Calu3 (cell line): ENCODE results near the gene THAP12. TPM values are rescaled to one million over a fixed set of nuclear protein-coding genes. Genes with fewer than 3 reads are reported as not detected.

Source experiments
- BruUV-seq: library from RNA; stranded (reverse); fragments of 400-500 nt; replicated peaks from 2 replicates; lab custom pipeline; 2021; lab: Mats Ljungman, UMichigan
- CTCF ChIA-PET: fragments of 300-600 bp; sonication (Branson Sonifier 250); formaldehyde crosslinking; loops from one replicate; lab custom pipeline; 2022; ENCODE audit warnings: antibody characterized with exemption; lab: Charles Lee
- DNase-seq: peaks from one replicate; pipeline ENCODE4 v3.0.0; 2022
- H3K27ac Mint-ChIP-seq: one replicate; pipeline ENCODE4 v1.8.0; 2022; ENCODE audit warnings: mixed read lengths; ENCODE audit not compliant: unreplicated experiment
- H3K27me3 Mint-ChIP-seq: one replicate; pipeline ENCODE4 v1.8.0; 2022; ENCODE audit warnings: mixed read lengths; ENCODE audit not compliant: unreplicated experiment
- H3K36me3 Mint-ChIP-seq: one replicate; pipeline ENCODE4 v1.8.0; 2022; ENCODE audit warnings: mild to moderate bottlenecking, moderate library complexity, mixed read lengths; ENCODE audit not compliant: insufficient read depth, unreplicated experiment
- H3K4me1 Mint-ChIP-seq: one replicate; pipeline ENCODE4 v1.8.0; 2022; ENCODE audit warnings: mild to moderate bottlenecking, low read depth, mixed read lengths; ENCODE audit not compliant: unreplicated experiment
- H3K4me3 Mint-ChIP-seq: one replicate; pipeline ENCODE4 v1.8.0; 2022; ENCODE audit warnings: mild to moderate bottlenecking, low read depth, moderate library complexity, mixed read lengths; ENCODE audit not compliant: unreplicated experiment
- H3K9me3 Mint-ChIP-seq: one replicate; pipeline ENCODE4 v1.8.0; 2022; ENCODE audit warnings: low read depth, mixed read lengths; ENCODE audit not compliant: unreplicated experiment
- intact Hi-C: fragments of 100-400 bp; cut with micrococcal nuclease; formaldehyde crosslinking; loops from one replicate; pipeline ENCODE4 v1.10.0; 2022; ENCODE audit not compliant: unreplicated experiment
- total RNA-seq: library from RNA; stranded (reverse); gene quantifications from 2 replicates; pipeline ENCODE4 v1.2.3, GENCODE V29; 2022
- TF ChIP-seq, protein P1 (sequence below): fragments of 200-600 bp; IDR thresholded peaks from one replicate; pipeline ENCODE4 v1.8.0; 2022; ENCODE audit warnings: antibody characterized with exemption; ENCODE audit not compliant: unreplicated experiment

THAP12 gene
- total RNA-seq, 1 experiment from 2014 or later: 49.2 TPM

DNA sequence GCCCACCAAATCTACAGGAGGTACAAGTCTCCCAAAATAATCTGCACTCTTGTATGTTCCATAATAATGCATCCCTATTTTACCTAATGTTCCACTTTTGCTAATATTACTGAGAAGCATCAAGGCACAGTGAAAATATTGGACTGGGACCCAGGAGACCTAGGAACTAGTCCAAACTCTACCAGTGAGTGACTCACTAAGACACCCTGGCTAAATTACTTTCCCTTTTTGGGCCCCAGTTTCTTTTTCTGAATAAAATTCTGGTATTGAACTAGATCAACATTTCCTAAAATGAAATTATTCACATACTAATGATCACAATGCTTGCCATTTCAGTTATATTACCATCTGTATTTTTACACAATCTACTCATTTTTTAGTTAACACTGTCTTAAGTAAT lies 19.6 kb downstream of the THAP12 start:
- Mint-ChIP-seq H3K9me3 (no peaks in the 10 kb centered on the region), H3K27me3 (no peaks in the 10 kb centered on the region), H3K4me3 (no peak overlapping the region), H3K36me3 (peaks cover 5% of the 10 kb centered on the region), H3K4me1 (no peaks in the 10 kb centered on the region), H3K27ac (no peak overlapping the region)
- intact Hi-C loops: no loop called here
- DNase-seq: no peak
- no TSS peak for BruUV-seq
- TF ChIP-seq, protein P1, sequence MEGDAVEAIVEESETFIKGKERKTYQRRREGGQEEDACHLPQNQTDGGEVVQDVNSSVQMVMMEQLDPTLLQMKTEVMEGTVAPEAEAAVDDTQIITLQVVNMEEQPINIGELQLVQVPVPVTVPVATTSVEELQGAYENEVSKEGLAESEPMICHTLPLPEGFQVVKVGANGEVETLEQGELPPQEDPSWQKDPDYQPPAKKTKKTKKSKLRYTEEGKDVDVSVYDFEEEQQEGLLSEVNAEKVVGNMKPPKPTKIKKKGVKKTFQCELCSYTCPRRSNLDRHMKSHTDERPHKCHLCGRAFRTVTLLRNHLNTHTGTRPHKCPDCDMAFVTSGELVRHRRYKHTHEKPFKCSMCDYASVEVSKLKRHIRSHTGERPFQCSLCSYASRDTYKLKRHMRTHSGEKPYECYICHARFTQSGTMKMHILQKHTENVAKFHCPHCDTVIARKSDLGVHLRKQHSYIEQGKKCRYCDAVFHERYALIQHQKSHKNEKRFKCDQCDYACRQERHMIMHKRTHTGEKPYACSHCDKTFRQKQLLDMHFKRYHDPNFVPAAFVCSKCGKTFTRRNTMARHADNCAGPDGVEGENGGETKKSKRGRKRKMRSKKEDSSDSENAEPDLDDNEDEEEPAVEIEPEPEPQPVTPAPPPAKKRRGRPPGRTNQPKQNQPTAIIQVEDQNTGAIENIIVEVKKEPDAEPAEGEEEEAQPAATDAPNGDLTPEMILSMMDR: no peak
- CTCF ChIA-PET: no interaction called here

DNA sequence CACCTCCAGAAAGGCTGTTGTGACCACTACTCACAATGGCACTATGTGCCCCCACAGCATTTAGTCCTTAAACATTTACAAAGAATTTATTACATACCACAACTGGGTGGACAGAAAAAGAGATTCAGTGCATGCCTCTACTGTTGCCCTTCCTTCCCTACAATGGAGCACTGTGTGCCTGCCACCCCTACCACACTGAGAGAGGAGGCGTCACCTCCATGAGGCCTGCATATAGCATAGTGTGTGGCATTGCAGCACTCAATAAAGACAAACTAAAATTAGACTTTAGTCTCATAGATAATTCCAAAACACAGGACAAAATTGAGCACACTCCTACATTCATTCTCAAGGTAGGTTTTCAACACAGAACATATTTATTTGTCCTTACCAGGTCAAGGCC lies 25.8 kb downstream of the THAP12 start:
- DNase-seq: no peak

DNA sequence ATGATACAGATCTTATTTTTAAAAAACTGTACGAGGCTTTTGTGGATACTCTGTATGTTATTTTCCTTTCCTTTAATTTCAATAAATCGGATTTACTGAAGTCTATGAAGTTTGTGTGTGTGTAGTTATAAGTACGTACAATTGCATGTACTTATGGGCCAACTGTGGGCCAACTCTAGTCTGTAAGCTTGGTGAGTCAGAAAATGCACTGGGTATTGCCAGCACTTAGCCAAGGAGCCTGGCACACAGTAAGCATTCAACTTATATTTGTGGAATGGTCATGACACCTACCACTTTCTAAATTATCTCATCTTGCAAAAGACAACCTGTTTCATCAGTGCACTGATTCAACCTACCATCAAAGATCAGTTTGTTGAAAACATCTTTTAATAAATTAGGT lies 32.6 kb downstream of the THAP12 start:
- no peak for DNase-seq
- peaks cover 15% of the 10 kb centered on the region for H3K36me3 Mint-ChIP-seq
- H3K9me3 Mint-ChIP-seq: no peaks in the 10 kb centered on the region
- H3K4me1 Mint-ChIP-seq: no peaks in the 10 kb centered on the region
- no peak overlapping the region for H3K4me3 Mint-ChIP-seq
- intact Hi-C loops: no loop called here
- CTCF ChIA-PET: no interaction called here
- no TSS peak for BruUV-seq
- H3K27me3 Mint-ChIP-seq: no peaks in the 10 kb centered on the region
- H3K27ac Mint-ChIP-seq: no peak overlapping the region
- TF ChIP-seq, protein P1: no peak

More for the DNA sequence above, 25.8 kb downstream of the THAP12 start:
- BruUV-seq: no TSS peak
- Mint-ChIP-seq H3K36me3 (peaks cover 14% of the 10 kb centered on the region), H3K27ac (no peak overlapping the region), H3K4me1 (no peaks in the 10 kb centered on the region), H3K4me3 (no peak overlapping the region), H3K9me3 (peaks cover 12% of the 10 kb centered on the region), H3K27me3 (no peaks in the 10 kb centered on the region)
- TF ChIP-seq, protein P1: no peak
- intact Hi-C loops: no loop called here
- CTCF ChIA-PET: no interaction called here

DNA sequence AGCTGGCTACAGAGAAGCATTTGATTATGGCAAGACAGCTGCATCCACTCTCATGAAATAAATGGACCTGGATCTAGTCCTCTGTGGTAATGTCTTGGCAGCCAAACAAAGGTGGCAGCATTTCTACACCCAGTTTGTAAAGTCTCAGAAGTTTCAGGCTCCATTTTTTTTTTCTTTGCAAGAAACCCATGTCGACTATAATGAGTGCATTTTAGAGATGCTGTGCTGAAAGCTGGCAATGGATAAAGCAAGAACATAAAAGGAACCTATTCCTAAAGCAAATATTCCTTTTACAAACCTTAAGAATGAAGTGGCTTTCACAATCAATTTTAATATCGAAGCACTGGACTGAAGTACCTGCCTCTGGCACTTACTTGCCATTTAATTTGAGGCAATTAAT lies 33.5 kb downstream of the THAP12 start:
- H3K27me3 Mint-ChIP-seq: no peaks in the 10 kb centered on the region
- intact Hi-C loops: no loop called here

More for the DNA sequence above, 33.5 kb downstream of the THAP12 start:
- H3K4me1 Mint-ChIP-seq: no peaks in the 10 kb centered on the region
- H3K4me3 Mint-ChIP-seq: no peak overlapping the region
- peaks cover 10% of the 10 kb centered on the region for H3K36me3 Mint-ChIP-seq
- no peaks in the 10 kb centered on the region for H3K9me3 Mint-ChIP-seq
- no TSS peak for BruUV-seq
- CTCF ChIA-PET: no interaction called here
- no peak overlapping the region for H3K27ac Mint-ChIP-seq
- TF ChIP-seq, protein P1: no peak
- no peak for DNase-seq
